Endothelial cell of umbilical vein (primary cell): Measurements from ENCODE around the gene SNRPA. TPM values are rescaled to one million over a fixed set of nuclear protein-coding genes. Genes with fewer than 3 reads are reported as not detected.

ENCODE experiments used
- BruUV-seq: library from RNA; stranded (reverse); fragments of 400-500 nt; replicated peaks from 2 replicates; lab custom pipeline; 2021; lab: Mats Ljungman, UMichigan
- CTCF ChIA-PET: fragments of 300-600, 350-600 bp; sonication (Branson Sonifier 250); formaldehyde crosslinking; loops from one replicate; lab custom pipeline; 2021; ENCODE audit warnings: antibody characterized with exemption, inconsistent platforms; lab: Charles Lee
- POLR2A ChIA-PET: fragments of 300-600, 350-600 bp; sonication (Branson Sonifier 250); formaldehyde crosslinking; loops from one replicate; lab custom pipeline; 2021; ENCODE audit warnings: antibody characterized with exemption, inconsistent platforms; lab: Charles Lee
- DNase-seq: peaks from one replicate; pipeline ENCODE4 v3.0.0-alpha.2; 2011; ENCODE audit warnings: low read depth, low spot score
- FAIRE-seq: peaks from 2 replicates; lab custom pipeline; 2011; peaks lifted over from hg19 to GRCh38; lab: Jason Lieb, UNC
- H2AFZ ChIP-seq: 2 replicates; pipeline ENCODE4 v1.6.0; 2012; ENCODE audit warnings: low read depth, low read length, control low read depth, inconsistent platforms
- H3K27ac ChIP-seq: 2 replicates; pipeline ENCODE4 v1.5.1; 2011; ENCODE audit warnings: low read depth, mild to moderate bottlenecking, control low read depth, low read length, moderate library complexity; ENCODE audit not compliant: insufficient read depth
- H3K27me3 ChIP-seq, 2 experiments: 2 replicates each; pipeline versions ENCODE4 v1.6.0 to v1.6.1; 2011; ENCODE audit warnings: low read length in 2 of 2, mixed read lengths in 1 of 2; ENCODE audit not compliant: control insufficient read depth in 2 of 2, insufficient read depth in 2 of 2
- H3K36me3 ChIP-seq, 2 experiments: 2 replicates in 1 of 2; 3 replicates in 1 of 2; pipeline ENCODE4 v1.5.1; 2011; ENCODE audit warnings: low read length in 2 of 2, mild to moderate bottlenecking in 1 of 2, moderate library complexity in 1 of 2; ENCODE audit not compliant: control insufficient read depth in 2 of 2, insufficient read depth in 2 of 2; ENCODE audit errors: extremely low read depth in 1 of 2
- H3K4me1 ChIP-seq: 3 replicates; pipeline ENCODE4 v1.5.1; 2011; ENCODE audit warnings: mild to moderate bottlenecking, low read length; ENCODE audit not compliant: control insufficient read depth, insufficient read depth; ENCODE audit errors: extremely low read depth
- H3K4me2 ChIP-seq: 2 replicates; pipeline ENCODE4 v1.6.1; 2011; ENCODE audit warnings: low read length, control low read depth, mixed read lengths; ENCODE audit not compliant: insufficient read depth
- H3K4me3 ChIP-seq, 3 experiments: fragments of 200-600 bp in 1 of 3; sonication (generic), shearing (Covaris generic) in 1 of 3; replicated peaks in 1 of 3; 2 replicates each; pipeline ENCODE4 v1.5.1; 2011 to 2016; ENCODE audit warnings: control low read depth in 3 of 3, low read length in 3 of 3, mild to moderate bottlenecking in 2 of 3, inconsistent platforms in 1 of 3, low read depth in 1 of 3, moderate library complexity in 1 of 3; ENCODE audit not compliant: insufficient read depth in 1 of 3
- H3K79me2 ChIP-seq: 2 replicates; pipeline ENCODE4 v1.6.0; 2012; ENCODE audit warnings: low read length, inconsistent platforms; ENCODE audit not compliant: control insufficient read depth, insufficient read depth
- H3K9ac ChIP-seq: replicated peaks from 2 replicates; pipeline ENCODE3; 2011; ENCODE audit warnings: low read length, control low read depth; ENCODE audit not compliant: insufficient read depth; ENCODE audit errors: extremely low read depth
- H3K9me1 ChIP-seq: replicated peaks from 3 replicates; pipeline ENCODE4 v1.6.0; 2011; ENCODE audit warnings: mild to moderate bottlenecking, low read length; ENCODE audit not compliant: control insufficient read depth, insufficient read depth; ENCODE audit errors: extremely low read depth
- H3K9me3 ChIP-seq: replicated peaks from 2 replicates; pipeline ENCODE4 v1.5.1; 2012; ENCODE audit warnings: low read length, inconsistent platforms; ENCODE audit not compliant: control insufficient read depth, insufficient read depth
- H4K20me1 ChIP-seq: replicated peaks from 2 replicates; pipeline ENCODE3; 2011; ENCODE audit warnings: mild to moderate bottlenecking, low read length; ENCODE audit not compliant: control insufficient read depth, insufficient read depth; ENCODE audit errors: extremely low read depth
- EZH2 ChIP-seq: IDR thresholded peaks from 2 replicates; pipeline ENCODE4 v1.6.1; 2012; ENCODE audit warnings: borderline replicate concordance, low read depth, mild to moderate bottlenecking, moderate library complexity, low read length, inconsistent platforms; ENCODE audit not compliant: severe bottlenecking
- FOS ChIP-seq: IDR thresholded peaks from 2 replicates; pipeline ENCODE4 v1.6.1; 2011; ENCODE audit warnings: mild to moderate bottlenecking, low read length, moderate library complexity, borderline replicate concordance; ENCODE audit not compliant: insufficient read depth
- GATA2 ChIP-seq: IDR thresholded peaks from 2 replicates; pipeline ENCODE4 v1.7.0; 2011; ENCODE audit warnings: low read depth, mild to moderate bottlenecking, moderate library complexity, mixed read lengths, low read length; ENCODE audit not compliant: insufficient read length, insufficient read depth
- MAX ChIP-seq: IDR thresholded peaks from 2 replicates; pipeline ENCODE4 v1.6.1; 2011; ENCODE audit not compliant: insufficient read depth, insufficient read length
- MYC ChIP-seq: IDR thresholded peaks from one replicate; pipeline ENCODE4 v1.6.1; 2011; ENCODE audit warnings: mild to moderate bottlenecking, low read depth, low read length
- POLR2A ChIP-seq: IDR thresholded peaks from 2 replicates; pipeline ENCODE4 v1.6.1; 2012; ENCODE audit warnings: low read depth, mild to moderate bottlenecking, control low read depth, low read length
- POLR2AphosphoS5 ChIP-seq: IDR thresholded peaks from 2 replicates; pipeline ENCODE4 v1.6.1; 2012; ENCODE audit warnings: low read depth, mild to moderate bottlenecking, control low read depth, low read length, moderate library complexity; ENCODE audit not compliant: insufficient read depth
- dilution Hi-C: fragments of 300-500 bp; cut with MboI; formaldehyde crosslinking; loops from one replicate; pipeline ENCODE4 v1.15.0; 2019; ENCODE audit warnings: low sequenced_read_pairs; ENCODE audit not compliant: extremely low pct_ligation_motif_present
- intact Hi-C: fragments of 100-400 bp; cut with micrococcal nuclease; formaldehyde crosslinking; loops from one replicate; pipeline ENCODE4 v1.10.0; 2022
- polyA plus RNA-seq, 4 experiments: library from polyadenylated mRNA; depleted of rRNA in 3 of 4; stranded (reverse) in 3 of 4; unstranded in 1 of 4; fragments of >200 nt; gene quantifications; 2 replicates each; pipeline versions ENCODE4 v1.2.1 to v1.2.3, GENCODE V29; 2011 to 2012; ENCODE audit warnings: missing spikeins in 1 of 4
- total RNA-seq: library from RNA; stranded (reverse); gene quantifications from 2 replicates; pipeline ENCODE4 v1.2.3, GENCODE V29; 2021

Gene SNRPA
- total and polyA plus RNA-seq, 2 donors (not counting 3 experiments of a cell fraction or from before 2014, with no cell fraction given): 84.6 to 131 TPM

DNA sequence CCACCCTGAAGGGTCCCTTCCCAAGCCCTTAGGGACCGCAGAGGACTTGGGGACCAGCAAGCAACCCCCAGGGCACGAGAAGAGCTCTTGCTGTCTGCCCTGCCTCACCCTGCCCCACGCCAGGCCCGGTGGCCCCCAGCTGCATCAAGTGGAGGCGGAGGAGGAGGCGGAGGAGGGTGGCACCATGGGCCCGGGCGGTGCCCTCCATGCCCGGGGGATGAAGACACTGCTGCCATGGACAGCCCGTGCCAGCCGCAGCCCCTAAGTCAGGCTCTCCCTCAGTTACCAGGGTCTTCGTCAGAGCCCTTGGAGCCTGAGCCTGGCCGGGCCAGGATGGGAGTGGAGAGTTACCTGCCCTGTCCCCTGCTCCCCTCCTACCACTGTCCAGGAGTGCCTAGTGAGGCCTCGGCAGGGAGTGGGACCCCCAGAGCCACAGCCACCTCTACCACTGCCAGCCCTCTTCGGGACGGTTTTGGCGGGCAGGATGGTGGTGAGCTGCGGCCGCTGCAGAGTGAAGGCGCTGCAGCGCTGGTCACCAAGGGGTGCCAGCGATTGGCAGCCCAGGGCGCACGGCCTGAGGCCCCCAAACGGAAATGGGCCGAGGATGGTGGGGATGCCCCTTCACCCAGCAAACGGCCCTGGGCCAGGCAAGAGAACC lies 49.5 kb downstream of the SNRPA start:
- peak overlapping the region; percentile 71 to 86 (median 76) for H3K4me3 ChIP-seq
- no peaks in the 10 kb centered on the region for H4K20me1 ChIP-seq
- FAIRE-seq (no peak), DNase-seq (no peak)
- peak overlapping the region; percentile 13 for H3K27ac ChIP-seq
- H3K9ac ChIP-seq: peak overlapping the region; percentile 61
- H3K79me2 ChIP-seq: peaks cover 60% of the 10 kb centered on the region
- peak overlapping the region; percentile 81 for H3K4me2 ChIP-seq
- CTCF ChIA-PET: interaction anchor here (0.6 kb wide), 1 partner anchor 27 kb away, joined by 3 read pairs; no protein-coding TSS in a partner anchor
- POLR2A ChIA-PET: interaction anchor here (4.5 kb wide), 1 partner anchor 22 kb away, joined by 23 read pairs; the partner anchor contains the start of gene RAB4B
- H3K4me1 ChIP-seq: peaks cover 63% of the 10 kb centered on the region
- no peak for TF ChIP-seq EZH2
- TF ChIP-seq FOS: no peak
- TF ChIP-seq MAX: no peak
- TF ChIP-seq POLR2A: no peak
- no peak for TF ChIP-seq GATA2
- no peak for TF ChIP-seq MYC
- no peak for TF ChIP-seq POLR2AphosphoS5
- no peak overlapping the region for H2AFZ ChIP-seq
- H3K27me3 ChIP-seq: no peaks in the 10 kb centered on the region
- H3K36me3 ChIP-seq: peaks cover 0 to 22% of the 10 kb centered on the region in 2 experiments
- no TSS peak for BruUV-seq
- intact Hi-C loops: loop anchor here (10.0 kb wide), 1 partner anchor 356 kb away; the partner anchor contains the start of gene SERTAD3
- dilution Hi-C loops: no loop called here
- no peaks in the 10 kb centered on the region for H3K9me3 ChIP-seq
- H3K9me1 ChIP-seq: no peaks in the 10 kb centered on the region
